DMS153 treated with DMSO at 0.1 percent for 48 hours (cell line): Measurements from ENCODE around the gene P3H1.
"Not testable (repeated sequence)": the region's sequence is repeated elsewhere in the genome, so short reads cannot be mapped to it uniquely, and the experiment has no call there.

Experiments used
- DNase-seq: peaks from one replicate; lab custom pipeline; 2025; ENCODE audit not compliant: unreplicated experiment; lab: John Stamatoyannopoulos, UW

P3H1 gene

GRCh38 chr1:42773420-42773819, 6.6 kb upstream of the P3H1 start:
- DNase-seq, result no peak

GRCh38 chr1:42769811-42770210, 3.0 kb upstream of the P3H1 start:
- no peak for DNase-seq

DNA sequence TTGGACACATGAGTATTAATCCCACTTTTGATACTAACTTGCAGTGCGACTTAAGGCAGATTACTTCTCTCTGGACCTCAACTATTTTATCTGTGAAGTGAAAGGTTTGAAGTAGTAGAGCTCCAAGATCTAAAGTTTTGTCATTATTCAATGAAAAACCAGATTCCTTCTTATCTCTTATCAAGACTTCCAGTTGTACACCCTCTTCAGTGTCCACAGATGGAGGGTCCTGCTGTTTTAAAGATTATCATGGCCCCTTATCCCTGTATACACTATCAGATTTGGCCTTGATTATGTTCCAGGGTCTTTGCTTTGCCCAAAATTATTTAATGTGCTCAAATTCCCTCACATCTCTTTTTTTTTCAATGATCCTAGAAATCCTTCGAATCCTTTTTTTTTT, 1.3 kb upstream of the P3H1 start:
- no peak for DNase-seq

GRCh38 chr1:42767510-42768000, 727 bp upstream of the P3H1 start:
- no peak for DNase-seq

DNA sequence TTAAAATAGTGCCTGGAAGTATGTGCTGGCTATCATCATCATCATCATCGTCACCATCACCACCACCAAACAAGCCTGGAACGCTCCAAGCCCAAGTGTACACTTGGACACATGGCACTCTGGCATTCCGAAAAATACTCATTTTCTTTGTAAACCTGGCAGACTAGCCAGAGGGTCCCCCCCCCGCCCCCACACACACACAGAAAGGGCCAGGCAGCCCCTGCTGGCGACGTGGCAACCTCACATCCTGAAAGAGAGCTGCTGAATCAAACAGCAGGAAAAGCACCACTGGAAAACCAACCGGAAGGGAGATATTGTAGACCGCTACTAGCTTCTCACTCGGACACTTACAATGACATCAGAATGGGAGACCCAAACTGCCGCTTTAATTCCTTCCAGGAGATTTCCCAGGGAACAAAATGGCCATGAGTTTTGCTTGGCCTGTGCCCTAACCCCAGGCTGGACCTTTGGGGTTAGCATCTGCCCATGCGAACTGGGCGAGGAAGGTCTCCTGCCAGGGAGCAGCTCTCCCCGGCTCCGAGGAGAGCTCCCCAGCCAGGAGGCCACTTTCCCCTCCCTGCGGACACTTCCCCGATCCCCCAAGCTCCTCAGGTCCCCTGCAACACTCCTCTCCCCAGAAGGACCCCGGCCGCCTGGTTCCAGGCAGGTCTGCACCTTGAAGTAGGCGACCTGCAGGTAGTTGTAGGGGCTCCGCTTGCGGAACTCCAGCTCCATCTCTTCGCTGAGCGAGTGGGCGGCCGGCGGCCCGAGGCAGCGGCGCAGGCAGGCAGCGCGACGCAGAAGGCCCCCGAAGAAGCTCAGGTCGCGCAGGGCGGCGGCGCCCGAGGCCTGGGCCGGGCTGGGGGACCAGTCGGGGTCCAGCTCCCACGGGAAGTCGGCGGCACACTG, 742 bp downstream of the P3H1 start:
- peak; percentile 65 for DNase-seq

- no peak for DNase-seq
These were observed 1.6 kb downstream of the P3H1 start for GRCh38 chr1:42765269-42765668.

DNA sequence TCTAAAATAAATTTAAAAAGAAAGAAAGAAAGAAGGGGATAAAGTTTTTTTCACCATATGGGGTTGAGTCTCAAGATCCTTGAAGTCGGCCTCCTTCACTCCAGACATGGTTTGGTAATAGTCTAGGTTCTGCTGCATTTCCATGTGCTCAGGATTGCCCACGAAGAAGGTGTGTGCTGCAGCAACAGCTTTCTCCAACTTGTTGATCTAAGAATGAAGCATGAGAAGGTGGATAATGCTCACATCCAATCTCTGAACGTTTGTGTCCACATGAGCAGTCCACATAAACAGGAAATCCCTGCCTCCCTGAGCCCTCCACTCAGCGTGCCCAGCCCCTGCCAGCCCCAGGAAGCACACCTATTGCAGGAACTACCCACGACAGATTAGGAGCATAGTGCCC, 4.6 kb downstream of the P3H1 start:
- DNase-seq, result no peak

DNA sequence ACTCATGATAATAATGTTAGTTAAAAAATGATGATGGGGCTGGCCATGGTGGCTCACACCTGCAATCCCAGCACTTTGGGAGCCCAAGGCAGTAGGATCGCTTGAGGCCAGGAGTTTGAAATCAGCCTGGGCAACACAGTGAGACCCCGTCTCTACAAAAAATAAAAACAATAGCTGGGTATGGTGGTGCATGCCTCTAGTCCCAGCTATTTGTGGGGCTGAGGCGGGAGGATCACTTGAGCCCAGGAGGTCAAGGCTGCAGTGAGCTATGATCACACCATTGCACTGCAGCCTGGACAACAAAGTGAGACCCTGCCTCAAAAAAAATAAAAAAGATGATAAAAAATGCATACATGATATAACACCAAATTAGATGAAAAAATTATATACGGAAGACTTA, 5.3 kb downstream of the P3H1 start:
- no peak for DNase-seq

DNA sequence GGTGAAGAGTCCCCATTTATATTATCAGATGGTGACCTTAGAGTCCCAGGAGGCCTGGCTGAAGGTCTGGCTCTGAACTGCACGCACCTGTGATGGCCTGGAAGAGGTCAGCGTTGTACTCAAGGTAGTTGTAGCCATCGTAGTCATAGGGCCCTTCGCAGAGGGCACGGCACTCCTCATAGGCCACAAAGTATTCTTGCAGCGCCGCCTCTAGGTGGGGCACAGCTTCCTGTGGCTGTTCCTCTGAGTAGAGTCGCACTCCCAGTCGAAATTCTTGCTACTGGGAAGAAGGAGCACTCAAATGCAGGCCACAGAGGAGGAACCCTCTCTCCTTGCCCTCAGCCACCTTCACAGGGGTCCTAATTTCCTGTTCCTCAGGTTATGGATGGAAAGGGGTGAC, 7.7 kb downstream of the P3H1 start:
- DNase-seq, result no peak

DNA sequence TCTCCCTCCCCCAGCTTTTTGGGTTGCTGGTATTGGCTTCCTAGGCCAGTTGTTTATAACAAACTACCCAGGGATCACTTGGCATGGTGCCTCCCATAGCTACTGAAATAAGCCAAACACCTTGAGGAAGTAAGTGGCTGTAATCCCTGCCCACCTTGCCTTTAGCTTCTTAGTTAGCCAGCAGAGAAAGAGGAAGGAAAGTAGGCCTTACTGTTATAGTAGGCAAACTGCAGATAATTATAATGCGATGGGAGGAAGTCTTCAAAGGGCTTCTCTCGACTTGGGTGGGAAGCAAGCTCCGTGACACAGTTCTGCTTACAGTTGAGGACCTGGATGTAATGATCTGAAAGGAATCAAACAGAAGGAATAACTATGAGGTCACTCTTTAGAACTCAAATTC, 8.2 kb downstream of the P3H1 start:
- DNase-seq, result no peak

- no peak for DNase-seq
These were observed 8.9 kb downstream of the P3H1 start for GRCh38 chr1:42757892-42758275.

- peak; percentile 69 for DNase-seq
These were observed 9.6 kb downstream of the P3H1 start for GRCh38 chr1:42756956-42757891.

GRCh38 chr1:42753070-42753469, 13.8 kb downstream of the P3H1 start:
- DNase-seq, result no peak

DNA sequence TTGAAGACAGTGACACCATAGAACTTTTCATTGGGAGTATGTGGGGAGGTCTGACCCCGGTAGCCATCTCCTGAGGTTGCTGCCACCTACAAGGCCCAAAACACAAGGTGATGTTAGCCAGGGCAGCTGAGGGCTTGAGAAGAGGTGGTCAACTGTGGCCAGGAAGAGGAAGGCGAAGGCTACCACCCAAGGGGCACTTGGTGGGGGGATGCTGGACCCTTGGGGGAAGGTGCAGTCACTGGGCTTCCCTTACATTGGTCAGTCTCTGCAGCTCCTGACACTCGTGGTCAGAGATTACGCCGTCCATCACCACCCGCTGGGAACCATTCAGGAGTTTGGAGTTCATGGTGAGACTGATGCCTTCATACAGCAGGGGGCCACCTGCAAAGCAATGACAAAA, 14.5 kb downstream of the P3H1 start:
- no peak for DNase-seq

GRCh38 chr1:42751511-42752070, 15.2 kb downstream of the P3H1 start:
- not testable (repeated sequence) for DNase-seq

GRCh38 chr1:42750041-42750440, 16.8 kb downstream of the P3H1 start:
- no peak for DNase-seq

GRCh38 chr1:42748461-42749410, 18.1 kb downstream of the P3H1 start:
- DNase-seq, result no peak

GRCh38 chr1:42748021-42748420, 18.8 kb downstream of the P3H1 start:
- no peak for DNase-seq

DNA sequence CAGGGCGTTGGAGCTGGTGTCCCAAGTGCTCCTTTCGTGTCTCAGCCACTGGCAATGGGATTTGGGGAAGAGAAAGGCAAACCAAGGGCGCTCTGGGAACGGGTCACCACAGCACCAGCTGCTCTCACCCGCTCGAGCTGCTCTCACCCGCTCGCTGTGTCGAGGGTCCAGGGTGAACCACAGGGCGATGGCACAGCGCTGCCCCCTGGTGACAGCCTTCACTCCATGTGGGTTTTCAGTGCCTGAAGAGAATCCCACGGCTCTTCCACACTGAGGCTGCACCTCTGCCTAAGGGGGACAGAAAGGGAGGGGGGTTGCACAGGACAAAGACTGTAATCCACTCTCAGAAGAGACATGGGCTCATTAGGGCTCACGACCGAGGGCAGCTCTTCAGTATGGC, 19.7 kb downstream of the P3H1 start:
- DNase-seq, result peak; percentile 7

DNA sequence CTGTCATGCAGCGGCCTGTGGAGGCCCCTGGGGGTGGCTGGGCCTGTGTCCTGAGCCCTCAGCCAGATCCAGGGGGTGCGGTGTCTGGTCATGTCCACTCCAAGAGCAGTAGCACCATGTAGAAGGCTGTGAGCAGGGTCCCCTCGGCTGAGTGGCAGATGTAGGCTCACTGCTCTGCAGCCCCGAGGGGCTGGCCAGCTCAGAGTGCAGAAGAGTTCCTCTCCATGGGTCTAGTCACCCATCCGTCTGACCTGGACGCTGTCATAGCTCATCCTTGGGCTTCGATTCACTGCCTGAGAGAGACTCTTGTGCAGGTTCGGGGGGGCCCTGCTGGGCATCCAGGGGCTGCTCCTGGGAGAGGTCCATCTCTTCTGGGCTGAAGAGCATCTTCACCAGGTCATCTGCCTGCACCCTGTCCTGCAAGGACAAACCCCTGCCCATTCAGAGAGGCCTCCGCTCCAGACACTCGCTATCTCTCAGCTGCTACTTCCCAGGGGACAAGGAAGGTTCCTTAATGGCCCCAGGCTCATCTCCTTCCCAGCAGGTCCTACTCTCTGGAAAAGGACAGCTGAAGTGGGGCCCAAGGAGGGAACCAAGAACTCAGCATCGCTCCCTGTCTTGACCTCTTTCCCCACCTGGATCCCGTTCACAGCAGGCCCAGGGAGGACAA, 20.3 kb downstream of the P3H1 start:
- DNase-seq, result no peak
